ENCODE data around the gene DCBLD1. TPM values are rescaled to one million over a fixed set of nuclear protein-coding genes. Genes with fewer than 3 reads are reported as not detected.

The DCBLD1 gene
- total and polyA plus RNA-seq, 2 of the 4 experiments (the other 2 are of a cell fraction), result 21.1 to 27.8 TPM

GRCh38 chr6:117531809-117532725 is 49.6 kb downstream of the DCBLD1 start:
- no peak overlapping the region for H2BK120ac ChIP-seq (ENCODE audit: low read depth, low read length)
- no peak overlapping the region for H3K4me2 ChIP-seq (ENCODE audit: low read depth, low read length)
- DNase-seq, result peak; percentile 36
- 93% methylated on average over 3 of the region's 5 CpGs; no CpG with 5 or more reads in 1 of the 2 experiments for WGBS, 2 experiments (ENCODE audit: extremely low coverage in 2 of 2, insufficient read length in 1 of 2)
- no peak overlapping the region for H3K4me3 ChIP-seq (ENCODE audit: insufficient read depth, low read depth, low read length)
- POLR2A ChIA-PET (ENCODE audit: unreplicated experiment), result no interaction called here
- H3K4me1 ChIP-seq (ENCODE audit: control insufficient read depth, insufficient read depth, low read length), result peaks cover 14% of the 10 kb centered on the region
- no peaks in the 10 kb centered on the region for H4K20me1 ChIP-seq (ENCODE audit: insufficient read depth, low read length)
- no peak overlapping the region for H3K14ac ChIP-seq (replicated peaks; ENCODE audit: low read depth, low read length)
- peaks cover 10% of the 10 kb centered on the region for H3K36me3 ChIP-seq (ENCODE audit: control insufficient read depth, insufficient read depth, low read length)
- no peak overlapping the region; the same call in 1 of the 2 replicates for H3K18ac ChIP-seq (ENCODE audit: low read depth, low read length)
- H2AK9ac ChIP-seq (replicated peaks; ENCODE audit: low read depth, low read length, poor library complexity), result no peak overlapping the region
- no peaks in the 10 kb centered on the region for H3K9me3 ChIP-seq (ENCODE audit: control insufficient read depth, insufficient read depth, low read length)
- H3K27me3 ChIP-seq (ENCODE audit: control insufficient read depth, insufficient read depth, low read length), result no peaks in the 10 kb centered on the region
- CTCF ChIA-PET, result no interaction called here
- no peak overlapping the region for H4K91ac ChIP-seq (ENCODE audit: insufficient read depth, low read depth, low read length)
- H2BK15ac ChIP-seq (ENCODE audit: low read depth, low read length), result no peak overlapping the region
- H3K79me1 ChIP-seq (ENCODE audit: low read depth in 1 of 2, low read length in 2 of 2), result peaks cover 16 to 39% of the 10 kb centered on the region in 2 experiments
- H4K5ac ChIP-seq (ENCODE audit: low read depth, low read length), result no peak overlapping the region
- peaks cover 17% of the 10 kb centered on the region for H3K9me1 ChIP-seq (ENCODE audit: insufficient read depth, low read length)
- no peak overlapping the region for H3K27ac ChIP-seq (ENCODE audit: insufficient read depth, low read length)
- in situ Hi-C loops (cut with MboI; ENCODE audit: low sequenced_read_pairs) (no loop called here), dilution Hi-C loops (cut with HindIII; ENCODE audit: low sequenced_read_pairs, unreplicated experiment) (no loop called here), intact Hi-C loops (cut with micrococcal nuclease) (no loop called here)
- H2AK5ac ChIP-seq (ENCODE audit: low read depth, low read length), result no peak overlapping the region
- TF ChIP-seq CHD1 (IDR thresholded peaks at IDR 0.05; ENCODE audit: low read depth, low read length) (no peak), ELK1 (IDR thresholded peaks at IDR 0.05; ENCODE audit: borderline replicate concordance, low read depth, low read length) (no peak), MAFK (IDR thresholded peaks at IDR 0.05; ENCODE audit: low read depth, low read length) (no peak), MAZ (IDR thresholded peaks at IDR 0.05; ENCODE audit: borderline replicate concordance, low read depth, low read length) (no peak), RAD21 (IDR thresholded peaks at IDR 0.05; ENCODE audit: low read length) (no peak), FOS (IDR thresholded peaks at IDR 0.05; ENCODE audit: low read depth, low read length) (no peak)
- no TSS peak for BruUV-seq (replicated peaks)
- H2BK20ac ChIP-seq (ENCODE audit: low read depth, low read length), result no peak overlapping the region
- no peak overlapping the region for H3K9ac ChIP-seq (ENCODE audit: low read depth, low read length)
- no peak overlapping the region for H4K8ac ChIP-seq (ENCODE audit: low read depth in 2 of 2, low read length in 2 of 2)
- H3K56ac ChIP-seq (ENCODE audit: extremely low read depth, insufficient read depth, low read length), result no peak overlapping the region
- H2AFZ ChIP-seq (replicated peaks; ENCODE audit: low read length, poor library complexity), result no peak overlapping the region
- no peak for ATAC-seq (ENCODE audit: low read depth)
- H3K23ac ChIP-seq (ENCODE audit: low read depth, low read length), result no peak overlapping the region
- no peak overlapping the region for H2BK5ac ChIP-seq (ENCODE audit: low read depth, low read length, poor library complexity, severe bottlenecking)
- no peak overlapping the region for H3K4ac ChIP-seq (ENCODE audit: low read depth, low read length)
